MG63 (cell line): Measurements from ENCODE around the gene GLYATL1. TPM values are rescaled to one million over a fixed set of nuclear protein-coding genes. Genes with fewer than 3 reads are reported as not detected.
A peak's percentile ranks its signal among the peaks of the same experiment; 100 is the strongest.
"Not testable (repeated sequence)": the region's sequence is repeated elsewhere in the genome, so short reads cannot be mapped to it uniquely, and the experiment has no call there.

Experiments
- DNase-seq: peaks from one replicate; pipeline ENCODE4 v3.0.0-alpha.2; 2020
- H3K27me3 ChIP-seq: fragments of 250-450 bp; sonication (Bioruptor Pico); 2 replicates; pipeline ENCODE4 v1.5.1; 2020; ENCODE audit warnings: mild to moderate bottlenecking, moderate library complexity
- H3K36me3 ChIP-seq: fragments of 250-450 bp; sonication (Bioruptor Pico); 2 replicates; pipeline ENCODE4 v1.5.1; 2020; ENCODE audit warnings: mild to moderate bottlenecking, moderate library complexity
- H3K4me3 ChIP-seq: fragments of 250-450 bp; sonication (Bioruptor Pico); 2 replicates; pipeline ENCODE4 v1.5.1; 2020; ENCODE audit warnings: mild to moderate bottlenecking, moderate library complexity
- H3K9me3 ChIP-seq: fragments of 250-450 bp; sonication (Bioruptor Pico); 2 replicates; pipeline ENCODE4 v1.5.1; 2020; ENCODE audit warnings: mild to moderate bottlenecking, moderate library complexity
- total RNA-seq: library from RNA; depleted of rRNA; stranded (reverse); fragments of >200 nt; shearing (Covaris generic); gene quantifications from 2 replicates; pipeline ENCODE4 v1.2.3, GENCODE V29; 2014; ENCODE audit warnings: low replicate concordance; rRNA removed

Gene GLYATL1
- total RNA-seq, 1 experiment from 2014 or later: not detected

GRCh38 chr11:58958500-58958899 lies 19.2 kb downstream of the GLYATL1 start:
- Histone ChIP-seq H3K27me3 (no peaks in the 10 kb centered on the region), H3K9me3 (no peaks in the 10 kb centered on the region), H3K4me3 (no peak overlapping the region), H3K36me3 (no peaks in the 10 kb centered on the region)
- DNase-seq: no peak

- Histone ChIP-seq H3K27me3 (no peaks in the 10 kb centered on the region), H3K4me3 (no peak overlapping the region), H3K9me3 (no peaks in the 10 kb centered on the region), H3K36me3 (no peaks in the 10 kb centered on the region)
- peak; percentile 20 for DNase-seq
These were observed 24.3 kb downstream of the GLYATL1 start for GRCh38 chr11:58963551-58964104.

- peak; percentile 25 for DNase-seq
These were observed 26.1 kb downstream of the GLYATL1 start for GRCh38 chr11:58965246-58965985.

GRCh38 chr11:58968251-58968711 lies 29.0 kb downstream of the GLYATL1 start:
- Histone ChIP-seq H3K36me3 (no peaks in the 10 kb centered on the region), H3K4me3 (peak overlapping the region; percentile 34), H3K27me3 (no peaks in the 10 kb centered on the region), H3K9me3 (no peaks in the 10 kb centered on the region)
- DNase-seq: peak; percentile 70

More at GRCh38 chr11:58965246-58965985, 26.1 kb downstream of the GLYATL1 start:
- Histone ChIP-seq H3K4me3 (no peak overlapping the region), H3K9me3 (no peaks in the 10 kb centered on the region), H3K27me3 (no peaks in the 10 kb centered on the region), H3K36me3 (no peaks in the 10 kb centered on the region)

GRCh38 chr11:58977470-58977869 lies 38.2 kb downstream of the GLYATL1 start:
- Histone ChIP-seq H3K27me3 (no peaks in the 10 kb centered on the region), H3K36me3 (no peaks in the 10 kb centered on the region), H3K4me3 (no peak overlapping the region), H3K9me3 (no peaks in the 10 kb centered on the region)
- DNase-seq: no peak

GRCh38 chr11:58979222-58979621 lies 39.9 kb downstream of the GLYATL1 start:
- Histone ChIP-seq H3K4me3 (no peak overlapping the region), H3K9me3 (no peaks in the 10 kb centered on the region), H3K27me3 (no peaks in the 10 kb centered on the region), H3K36me3 (no peaks in the 10 kb centered on the region)
- DNase-seq: no peak

GRCh38 chr11:58980159-58980843 lies 41.0 kb downstream of the GLYATL1 start:
- Histone ChIP-seq H3K4me3 (no peak overlapping the region), H3K9me3 (no peaks in the 10 kb centered on the region), H3K27me3 (no peaks in the 10 kb centered on the region), H3K36me3 (no peaks in the 10 kb centered on the region)
- DNase-seq: no peak

- Histone ChIP-seq H3K36me3 (no peaks in the 10 kb centered on the region), H3K4me3 (no peak overlapping the region), H3K9me3 (no peaks in the 10 kb centered on the region), H3K27me3 (no peaks in the 10 kb centered on the region)
- DNase-seq: no peak
These were observed 53.2 kb downstream of the GLYATL1 start for GRCh38 chr11:58992489-58992888.

- Histone ChIP-seq H3K9me3 (no peaks in the 10 kb centered on the region), H3K36me3 (no peaks in the 10 kb centered on the region), H3K27me3 (no peaks in the 10 kb centered on the region), H3K4me3 (no peak overlapping the region)
- no peak for DNase-seq
These were observed 54.9 kb downstream of the GLYATL1 start for GRCh38 chr11:58994171-58994570.

GRCh38 chr11:58998480-58999290 lies 59.4 kb downstream of the GLYATL1 start:
- no peaks in the 10 kb centered on the region for H3K9me3 ChIP-seq
- H3K27me3 ChIP-seq: no peaks in the 10 kb centered on the region
- no peaks in the 10 kb centered on the region for H3K36me3 ChIP-seq
- H3K4me3 ChIP-seq: no peak overlapping the region
- no peak for DNase-seq

- DNase-seq: no peak
- Histone ChIP-seq H3K9me3 (no peaks in the 10 kb centered on the region), H3K36me3 (no peaks in the 10 kb centered on the region), H3K4me3 (no peak overlapping the region), H3K27me3 (no peaks in the 10 kb centered on the region)
These were observed 60.0 kb downstream of the GLYATL1 start for GRCh38 chr11:58999291-58999680.

- Histone ChIP-seq H3K9me3 (no peaks in the 10 kb centered on the region), H3K36me3 (no peaks in the 10 kb centered on the region)
- DNase-seq: no peak
These were observed 60.7 kb downstream of the GLYATL1 start for GRCh38 chr11:59000003-59000402.

GRCh38 chr11:59002006-59002405 lies 62.7 kb downstream of the GLYATL1 start:
- not testable (repeated sequence) for H3K4me3 ChIP-seq, H3K36me3 ChIP-seq, H3K27me3 ChIP-seq, H3K9me3 ChIP-seq, DNase-seq

More at GRCh38 chr11:59000003-59000402, 60.7 kb downstream of the GLYATL1 start:
- no peak overlapping the region for H3K4me3 ChIP-seq
- no peaks in the 10 kb centered on the region for H3K27me3 ChIP-seq

Other genes with a start within 250 kb of the GLYATL1 start
- not detected in 2 replicates for gene GLYAT, start 207.5 kb upstream of the GLYATL1 start, total RNA-seq
- not detected in 2 replicates for gene GLYATL2, start 94.8 kb upstream of the GLYATL1 start, total RNA-seq
- gene GLYATL1B, start 146.8 kb downstream of the GLYATL1 start, total RNA-seq: not detected in 2 replicates
- 13.3 and 22.9 TPM in 2 replicates for gene FAM111B, start 167.7 kb downstream of the GLYATL1 start, total RNA-seq
- 51.9 and 55.0 TPM in 2 replicates for gene FAM111A, start 203.4 kb downstream of the GLYATL1 start, total RNA-seq
- gene DTX4, start 232.6 kb downstream of the GLYATL1 start, total RNA-seq: 18.8 and 22.7 TPM in 2 replicates